ENCODE results near the gene UPK2. TPM values are rescaled to one million over a fixed set of nuclear protein-coding genes. Genes with fewer than 3 reads are reported as not detected.
"Not testable (repeated sequence)": the region's sequence is repeated elsewhere in the genome, so short reads cannot be mapped to it uniquely, and the experiment has no call there.

Gene UPK2
- total RNA-seq, 1 donor from 2014 or later, result not detected

DNA sequence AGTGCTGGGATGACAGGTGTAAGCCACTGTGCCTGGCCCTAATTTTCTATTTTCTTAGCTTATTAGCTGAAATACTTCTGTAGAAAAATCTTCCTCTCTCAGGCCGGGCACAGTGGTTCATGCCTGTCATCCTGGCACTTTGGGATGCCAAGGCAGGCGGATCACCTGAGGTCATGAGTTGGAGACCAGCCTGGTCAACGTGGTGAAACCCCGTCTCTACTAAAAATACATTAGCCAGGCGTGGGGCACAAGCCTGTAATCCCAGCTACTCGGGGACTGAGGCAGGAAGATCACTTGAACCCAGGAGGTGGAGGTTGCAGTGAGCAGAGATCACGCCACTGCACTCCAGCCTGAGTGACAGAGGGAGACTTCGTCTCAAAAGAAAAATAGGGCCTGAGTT, 28.2 kb downstream of the UPK2 start:
- DNase-seq (ENCODE audit: low spot score), result not testable (repeated sequence)

DNA sequence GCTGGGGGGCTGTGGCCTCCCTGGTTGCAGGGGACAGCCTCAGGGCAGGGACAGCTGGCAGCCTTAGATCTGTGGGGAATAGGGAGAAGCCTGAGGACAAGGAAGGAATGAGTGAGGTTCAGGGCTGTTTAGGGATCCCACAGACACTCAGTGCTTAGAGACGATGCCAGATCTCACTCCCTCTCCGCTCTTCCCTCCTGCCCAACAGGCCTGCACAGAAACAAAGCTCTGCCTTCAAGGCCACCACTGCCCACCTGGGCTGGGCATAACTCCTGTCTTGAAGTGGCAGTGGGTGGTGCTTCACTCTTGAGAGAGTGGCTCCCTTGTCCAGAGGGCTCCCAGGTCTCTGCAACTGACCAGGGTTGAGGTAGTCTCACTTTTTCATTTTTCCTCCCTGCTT, 28.7 kb downstream of the UPK2 start:
- DNase-seq (ENCODE audit: low spot score), result no peak

DNA sequence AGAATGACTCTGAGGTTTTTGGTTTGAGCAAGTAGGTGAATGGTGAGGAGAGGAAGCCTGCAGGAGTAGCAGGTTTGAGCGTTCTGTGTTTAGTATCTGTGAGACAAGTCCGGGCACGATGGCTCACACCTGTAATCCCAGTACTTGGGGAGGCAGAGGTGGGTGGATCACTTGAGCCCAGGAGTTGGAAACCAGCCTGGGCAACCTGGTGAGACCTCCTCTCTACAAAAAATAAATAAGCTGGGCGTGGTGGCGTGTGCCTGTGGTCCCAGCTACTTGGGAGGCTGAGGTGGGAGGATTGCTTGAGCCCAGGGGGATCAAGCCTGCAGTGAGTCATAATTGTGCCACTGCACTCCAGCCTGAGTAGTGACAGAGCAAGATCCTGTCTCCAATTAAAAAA, 32.2 kb downstream of the UPK2 start:
- DNase-seq (ENCODE audit: low spot score), result no peak

DNA sequence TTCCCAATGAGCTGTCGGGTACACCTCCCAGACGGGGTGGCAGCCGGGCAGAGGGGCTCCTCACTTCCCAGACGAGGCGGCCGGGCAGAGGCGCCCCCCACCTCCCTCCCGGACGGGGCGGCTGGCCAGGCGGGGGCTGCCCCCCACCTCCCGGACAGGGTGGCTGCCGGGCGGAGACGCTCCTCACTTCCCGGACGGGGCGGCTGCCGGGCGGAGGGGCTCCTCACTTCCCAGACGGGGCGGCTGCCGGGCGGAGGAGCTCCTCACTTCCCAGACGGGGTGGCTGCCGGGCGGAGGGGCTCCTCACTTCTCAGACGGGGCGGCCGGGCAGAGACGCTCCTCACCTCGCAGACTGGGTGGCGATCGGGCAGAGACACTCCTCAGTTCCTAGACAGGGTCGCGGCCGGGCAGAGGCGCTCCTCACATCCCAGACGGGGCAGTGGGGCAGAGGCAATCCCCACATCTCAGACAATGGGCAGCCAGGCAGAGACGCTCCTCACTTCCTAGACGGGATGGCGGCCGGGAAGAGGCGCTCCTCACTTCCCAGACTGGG, 35.5 kb downstream of the UPK2 start:
- DNase-seq (ENCODE audit: low spot score), result not testable (repeated sequence)

DNA sequence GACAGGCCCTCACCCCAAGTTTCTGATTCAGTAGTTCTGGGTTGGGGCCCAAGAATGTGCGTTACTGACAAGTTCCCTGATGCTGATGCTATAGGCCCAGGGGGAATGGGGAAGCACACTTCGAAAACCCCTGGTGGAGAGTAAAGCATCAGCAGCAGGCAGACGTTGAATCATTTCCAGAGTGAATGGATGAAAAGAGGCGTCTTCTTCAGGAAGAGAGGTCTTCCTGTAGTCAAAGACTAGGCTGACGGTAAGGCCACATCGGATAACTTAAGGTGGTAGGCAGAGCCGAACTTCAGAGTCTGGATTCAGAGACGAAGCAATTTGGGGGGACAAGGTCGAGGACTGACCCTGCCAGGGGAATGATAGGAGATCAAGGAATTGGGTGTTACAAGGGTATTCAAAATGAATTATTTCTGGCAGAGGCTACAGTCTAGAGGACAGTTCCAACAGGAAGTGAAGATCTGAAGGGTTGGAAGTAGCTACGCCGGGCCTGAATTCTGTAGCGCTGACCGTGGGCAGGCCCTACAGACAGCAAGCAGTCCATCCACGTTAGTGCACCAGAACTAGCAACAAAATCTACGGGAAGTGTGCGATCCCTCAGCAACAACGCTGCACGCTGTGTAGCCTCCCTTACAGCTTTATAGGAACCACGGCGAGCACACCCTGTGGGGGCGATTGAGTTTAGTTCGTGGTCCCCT, 41.0 kb downstream of the UPK2 start:
- no peak for DNase-seq (ENCODE audit: low spot score)

- DNase-seq (ENCODE audit: low spot score), result peak; percentile 99
Observed at GRCh38 chr11:118997627-118998387, 41.7 kb downstream of the UPK2 start, which contains the start of gene CENATAC. TSS of gene CENATAC (plus strand) at chr11:118998138. CDS start at chr11:118998198, 60 bp downstream.

- DNase-seq (ENCODE audit: low spot score), result no peak
Observed at GRCh38 chr11:118998388-118998717, 42.3 kb downstream of the UPK2 start.

DNA sequence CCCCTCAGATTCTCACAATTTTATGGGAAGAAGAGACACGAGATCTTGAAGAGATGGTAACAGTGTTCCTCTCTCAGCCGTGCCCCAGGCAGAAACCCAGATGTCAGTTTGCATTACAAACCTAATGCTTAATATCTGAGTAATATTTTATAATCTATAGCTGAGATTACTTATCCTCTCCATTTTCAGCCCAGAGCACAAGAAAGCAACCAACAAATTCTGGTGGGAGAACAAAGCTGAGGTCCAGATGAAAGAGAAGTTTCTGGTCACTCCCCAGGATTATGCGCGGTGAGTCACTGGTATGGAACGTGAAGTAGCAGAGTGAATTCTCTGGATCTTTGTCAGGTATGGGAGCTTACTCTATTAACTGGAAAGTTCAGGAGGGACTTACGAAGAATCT, 42.7 kb downstream of the UPK2 start:
- DNase-seq (ENCODE audit: low spot score), result no peak

DNA sequence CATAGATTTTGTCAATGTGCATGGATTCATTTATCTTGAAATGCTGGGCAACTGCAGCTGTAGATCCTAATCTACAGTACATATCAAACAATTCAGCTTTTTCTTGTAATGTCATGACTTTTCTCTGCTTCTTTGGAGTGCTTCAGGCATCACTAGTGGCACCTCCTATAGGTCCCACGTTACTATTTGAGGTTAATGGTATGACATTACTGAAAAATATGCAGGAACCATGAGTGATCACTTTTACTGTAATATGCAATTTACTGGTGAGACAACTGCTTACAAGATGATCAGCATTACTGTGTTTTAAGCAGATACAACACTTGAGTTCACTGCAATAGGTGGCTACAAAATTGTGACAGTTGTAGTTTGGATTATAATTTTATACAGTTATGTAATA, 44.8 kb downstream of the UPK2 start:
- no peak for DNase-seq (ENCODE audit: low spot score)

DNA sequence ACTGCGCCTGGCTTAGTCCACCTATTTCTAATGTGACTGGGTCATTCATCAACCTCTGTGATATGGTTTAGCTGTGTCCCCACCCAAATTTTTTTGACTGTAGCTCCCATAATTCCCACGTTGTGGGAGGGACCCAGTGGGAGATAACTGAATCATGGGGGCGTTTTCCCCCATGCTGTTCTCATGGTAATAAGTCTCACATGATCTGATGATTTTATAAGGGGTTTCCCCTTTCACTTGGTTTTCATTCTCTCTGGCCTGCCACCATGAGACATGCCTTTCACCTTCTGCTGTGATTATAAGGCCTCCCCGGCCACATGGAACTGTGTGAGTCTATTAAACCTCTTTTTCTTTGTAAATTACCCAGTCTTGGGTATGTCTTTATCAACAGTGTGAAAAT, 50.6 kb downstream of the UPK2 start:
- no peak for DNase-seq (ENCODE audit: low spot score)

Small RNA genes within 50 kb of the gene (microRNA-seq; reads per million reads assigned to microRNA genes)
- gene MIR4492 (ENCODE audit: borderline number of aligned reads), result not detected

Other genes with a start within 250 kb of the UPK2 start
- 103 TPM for gene DDX6, start 165.1 kb upstream of the UPK2 start, total RNA-seq
- not detected for gene CXCR5, start 72.4 kb upstream of the UPK2 start, total RNA-seq
- gene BCL9L, start 30.4 kb upstream of the UPK2 start, total RNA-seq, result 86.4 TPM
- not detected for gene FOXR1, start 15.5 kb downstream of the UPK2 start, total RNA-seq
- gene CENATAC, start 41.8 kb downstream of the UPK2 start, total RNA-seq, result 34.8 TPM
- 953 TPM for gene RPS25, start 62.0 kb downstream of the UPK2 start, total RNA-seq
- gene TRAPPC4, start 62.5 kb downstream of the UPK2 start, total RNA-seq, result 52.8 TPM
- gene SLC37A4, start 74.6 kb downstream of the UPK2 start, total RNA-seq, result 10.2 TPM
- gene HYOU1, start 100.9 kb downstream of the UPK2 start, total RNA-seq, result 115 TPM
- gene VPS11, start 111.5 kb downstream of the UPK2 start, total RNA-seq, result 33.3 TPM
- 22.2 TPM for gene HMBS, start 128.6 kb downstream of the UPK2 start, total RNA-seq
- gene DPAGT1, start 145.6 kb downstream of the UPK2 start, total RNA-seq, result 40.9 TPM
- gene C2CD2L, start 151.0 kb downstream of the UPK2 start, total RNA-seq, result 11.0 TPM
- gene HINFP, start 165.3 kb downstream of the UPK2 start, total RNA-seq, result 13.5 TPM
- not detected for gene ABCG4, start 192.8 kb downstream of the UPK2 start, total RNA-seq
- gene NLRX1, start 212.4 kb downstream of the UPK2 start, total RNA-seq, result 16.3 TPM
- gene NHERF4, start 229.2 kb downstream of the UPK2 start, total RNA-seq, result not detected

Measured in mesenteric fat pad (tissue), 1 donor.